Measurements from ENCODE around the gene FARS2.

DNA sequence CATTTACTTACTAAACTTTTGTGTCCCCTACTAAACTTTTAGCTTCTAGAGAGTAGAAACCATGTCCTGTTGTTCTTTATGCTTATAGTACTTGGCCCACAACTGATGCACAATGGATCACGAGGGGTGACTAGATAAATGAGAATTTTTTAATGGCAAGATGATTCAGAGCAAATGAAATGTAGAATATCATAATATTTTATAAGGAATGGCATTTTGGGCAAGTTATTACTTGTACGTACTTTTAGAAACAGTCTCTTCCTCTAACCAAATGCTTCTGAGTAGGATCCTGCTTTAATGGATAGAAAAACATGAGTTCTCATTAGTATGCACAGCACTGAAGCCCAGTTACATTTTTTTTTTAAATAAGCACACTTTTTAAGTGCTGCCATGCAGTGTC lies 409.1 kb downstream of the FARS2 start:
- TF ChIP-seq POLR2A (IDR thresholded peaks at IDR 0.05; ENCODE audit: low read depth, low read length) (no peak), CTCF (IDR thresholded peaks at IDR 0.05; ENCODE audit: extremely low read depth in 1 of 2, insufficient read depth in 1 of 2, low read depth in 1 of 2, low read length in 2 of 2) (no peak), EZH2 (IDR thresholded peaks at IDR 0.05; ENCODE audit: borderline replicate concordance, low read depth, low read length, severe bottlenecking) (no peak), GATA2 (IDR thresholded peaks at IDR 0.05; ENCODE audit: insufficient read depth, insufficient read length, low read depth, low read length) (no peak), POLR2AphosphoS5 (IDR thresholded peaks at IDR 0.05; ENCODE audit: insufficient read depth, low read depth, low read length) (no peak)
- TF ChIP-seq, protein P1, sequence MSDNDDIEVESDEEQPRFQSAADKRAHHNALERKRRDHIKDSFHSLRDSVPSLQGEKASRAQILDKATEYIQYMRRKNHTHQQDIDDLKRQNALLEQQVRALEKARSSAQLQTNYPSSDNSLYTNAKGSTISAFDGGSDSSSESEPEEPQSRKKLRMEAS (IDR thresholded peaks at IDR 0.05; ENCODE audit: insufficient read depth, insufficient read length) = no peak
